ENCODE results near the gene TTYH3.

- TF ChIP-seq, protein P1, sequence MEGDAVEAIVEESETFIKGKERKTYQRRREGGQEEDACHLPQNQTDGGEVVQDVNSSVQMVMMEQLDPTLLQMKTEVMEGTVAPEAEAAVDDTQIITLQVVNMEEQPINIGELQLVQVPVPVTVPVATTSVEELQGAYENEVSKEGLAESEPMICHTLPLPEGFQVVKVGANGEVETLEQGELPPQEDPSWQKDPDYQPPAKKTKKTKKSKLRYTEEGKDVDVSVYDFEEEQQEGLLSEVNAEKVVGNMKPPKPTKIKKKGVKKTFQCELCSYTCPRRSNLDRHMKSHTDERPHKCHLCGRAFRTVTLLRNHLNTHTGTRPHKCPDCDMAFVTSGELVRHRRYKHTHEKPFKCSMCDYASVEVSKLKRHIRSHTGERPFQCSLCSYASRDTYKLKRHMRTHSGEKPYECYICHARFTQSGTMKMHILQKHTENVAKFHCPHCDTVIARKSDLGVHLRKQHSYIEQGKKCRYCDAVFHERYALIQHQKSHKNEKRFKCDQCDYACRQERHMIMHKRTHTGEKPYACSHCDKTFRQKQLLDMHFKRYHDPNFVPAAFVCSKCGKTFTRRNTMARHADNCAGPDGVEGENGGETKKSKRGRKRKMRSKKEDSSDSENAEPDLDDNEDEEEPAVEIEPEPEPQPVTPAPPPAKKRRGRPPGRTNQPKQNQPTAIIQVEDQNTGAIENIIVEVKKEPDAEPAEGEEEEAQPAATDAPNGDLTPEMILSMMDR (IDR thresholded peaks at IDR 0.05): no peak
- TF ChIP-seq POLR2A (IDR thresholded peaks at IDR 0.05): no peak
Observed at GRCh38 chr7:2710901-2711551, 79.2 kb downstream of the TTYH3 start.

Data from ovary (tissue), 3 donors.